Measurements from ENCODE around the gene CPT1A.
"Not testable (repeated sequence)": the region's sequence is repeated elsewhere in the genome, so short reads cannot be mapped to it uniquely, and the experiment has no call there.

The CPT1A gene

GRCh38 chr11:68841718-68842426 is at the start of gene CPT1A:
CPT1A (minus strand) TSS chr11:68841916; CDS start chr11:68815474, 26,442 bp downstream.
- DNase-seq (ENCODE audit: low read depth): no peak

- no peak for DNase-seq (ENCODE audit: low read depth)
These were observed 48.9 kb upstream of the CPT1A start for GRCh38 chr11:68890490-68891231.

- no peak for DNase-seq (ENCODE audit: low read depth)
These were observed 48.3 kb upstream of the CPT1A start for GRCh38 chr11:68889948-68890446.

- not testable (repeated sequence) for DNase-seq (ENCODE audit: low read depth)
These were observed 43.1 kb upstream of the CPT1A start for GRCh38 chr11:68884827-68885226.

GRCh38 chr11:68882391-68882790 is 40.7 kb upstream of the CPT1A start:
- DNase-seq (ENCODE audit: low read depth): no peak

GRCh38 chr11:68881320-68881719 is 39.6 kb upstream of the CPT1A start:
- DNase-seq (ENCODE audit: low read depth): no peak

- DNase-seq (ENCODE audit: low read depth): no peak
These were observed 39.1 kb upstream of the CPT1A start for GRCh38 chr11:68880851-68881250.

DNA sequence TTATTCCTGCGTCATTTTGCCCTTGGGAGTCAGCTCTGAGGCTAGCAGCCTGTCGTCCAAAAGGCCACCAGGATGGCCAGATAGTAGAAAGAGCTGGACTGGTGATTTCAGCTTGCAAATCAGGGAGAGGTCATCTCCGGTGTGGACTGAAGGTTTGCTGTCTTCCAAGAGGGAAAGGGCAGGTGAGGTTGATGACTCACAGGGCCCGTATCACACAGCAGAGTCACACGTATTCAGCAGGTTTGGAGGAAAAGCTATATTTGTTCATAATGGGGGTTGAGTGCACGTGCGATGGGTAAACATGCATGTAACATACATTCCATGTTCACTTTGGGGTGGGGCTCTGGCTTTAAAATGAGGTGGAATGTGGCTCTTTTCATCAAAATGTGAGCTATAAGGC is 36.3 kb upstream of the CPT1A start:
- DNase-seq (ENCODE audit: low read depth): no peak

DNA sequence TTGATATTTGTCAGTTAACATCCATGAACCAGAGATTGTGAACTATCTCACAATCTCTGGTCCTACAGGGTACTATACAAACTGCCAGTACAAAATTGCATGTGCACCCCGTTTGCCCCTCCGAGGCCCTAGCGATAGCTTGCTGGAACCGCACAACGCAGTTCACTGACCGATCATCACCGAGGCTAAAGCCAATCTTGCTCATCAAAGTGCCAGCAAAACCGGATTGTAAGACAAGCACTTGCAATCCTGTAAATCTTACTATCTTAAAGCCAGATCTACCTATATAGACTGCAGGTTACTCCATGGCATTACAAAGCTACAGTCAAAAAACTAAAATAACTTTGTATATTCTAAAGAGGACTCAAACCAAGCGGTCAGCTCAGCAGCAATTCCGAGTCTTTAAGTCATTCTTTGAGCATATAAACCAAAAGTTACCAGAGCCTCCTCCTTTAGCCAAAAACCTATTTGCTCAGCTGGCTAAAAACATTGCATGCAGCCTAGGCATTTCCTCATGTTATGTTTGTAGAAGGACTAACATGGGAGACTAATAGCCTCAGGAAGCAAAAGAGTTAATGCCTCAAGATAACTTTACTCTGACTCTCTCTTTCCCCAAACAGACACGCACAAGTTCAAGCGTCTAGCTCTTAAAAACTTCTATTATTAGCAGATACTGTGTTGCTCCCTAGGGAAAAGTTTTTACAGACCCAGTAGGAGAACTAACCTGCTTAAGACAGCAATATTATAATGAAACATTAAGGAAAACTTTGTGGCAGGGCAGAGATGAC is 30.7 kb upstream of the CPT1A start:
- no peak for DNase-seq (ENCODE audit: low read depth)

GRCh38 chr11:68870470-68870869 is 28.8 kb upstream of the CPT1A start:
- DNase-seq (ENCODE audit: low read depth): no peak

DNA sequence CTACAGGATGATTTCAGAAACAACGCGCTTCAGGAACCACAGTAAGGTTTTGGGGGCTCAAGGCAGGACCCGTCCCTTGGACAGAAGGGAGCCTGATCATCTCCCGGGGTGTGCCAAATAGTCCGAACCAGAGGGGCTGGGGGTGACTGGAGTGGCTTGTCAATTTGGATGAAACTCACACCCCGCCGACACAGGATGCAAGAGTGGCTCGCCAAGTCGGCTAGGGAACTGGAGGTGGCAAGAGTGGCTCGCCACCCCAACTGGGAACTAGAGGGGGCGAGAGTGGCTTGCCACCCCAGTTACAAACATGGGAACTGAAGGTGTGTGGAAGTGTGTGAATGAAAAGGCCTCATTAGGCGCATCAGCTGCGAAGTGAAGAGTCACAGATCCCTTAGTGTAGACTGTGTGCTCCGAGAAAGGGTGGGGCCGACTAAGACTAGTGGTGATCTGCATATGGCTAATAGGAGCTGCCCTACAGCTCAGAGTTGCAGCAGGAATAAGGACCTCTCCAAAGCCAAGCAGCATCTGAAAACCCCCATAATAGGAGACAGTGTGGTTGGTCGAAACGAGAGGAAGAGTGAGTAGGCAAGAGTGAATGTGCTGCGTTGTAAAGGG is 26.6 kb upstream of the CPT1A start:
- DNase-seq (ENCODE audit: low read depth): no peak

GRCh38 chr11:68867066-68867465 is 25.4 kb upstream of the CPT1A start:
- no peak for DNase-seq (ENCODE audit: low read depth)

DNA sequence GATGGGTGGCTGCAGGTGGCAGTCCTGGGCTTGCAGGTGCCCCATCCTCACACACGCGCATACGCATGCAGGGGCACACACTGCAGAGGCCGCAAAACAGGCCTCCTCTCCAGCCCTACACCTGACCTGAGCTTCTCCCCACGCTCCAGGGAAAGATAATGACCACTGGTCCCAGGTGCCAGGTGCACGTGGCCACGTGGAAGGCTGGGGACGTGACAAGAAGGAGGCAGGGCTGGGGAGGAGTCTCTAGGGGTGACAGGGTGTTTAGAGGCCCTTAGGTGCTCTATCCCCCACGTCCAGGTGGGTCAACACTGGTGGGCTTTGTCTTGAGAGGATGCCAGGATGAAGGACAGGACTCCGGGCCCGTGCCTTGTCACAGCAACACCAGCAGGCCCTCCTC is 23.5 kb upstream of the CPT1A start:
- no peak for DNase-seq (ENCODE audit: low read depth)

DNA sequence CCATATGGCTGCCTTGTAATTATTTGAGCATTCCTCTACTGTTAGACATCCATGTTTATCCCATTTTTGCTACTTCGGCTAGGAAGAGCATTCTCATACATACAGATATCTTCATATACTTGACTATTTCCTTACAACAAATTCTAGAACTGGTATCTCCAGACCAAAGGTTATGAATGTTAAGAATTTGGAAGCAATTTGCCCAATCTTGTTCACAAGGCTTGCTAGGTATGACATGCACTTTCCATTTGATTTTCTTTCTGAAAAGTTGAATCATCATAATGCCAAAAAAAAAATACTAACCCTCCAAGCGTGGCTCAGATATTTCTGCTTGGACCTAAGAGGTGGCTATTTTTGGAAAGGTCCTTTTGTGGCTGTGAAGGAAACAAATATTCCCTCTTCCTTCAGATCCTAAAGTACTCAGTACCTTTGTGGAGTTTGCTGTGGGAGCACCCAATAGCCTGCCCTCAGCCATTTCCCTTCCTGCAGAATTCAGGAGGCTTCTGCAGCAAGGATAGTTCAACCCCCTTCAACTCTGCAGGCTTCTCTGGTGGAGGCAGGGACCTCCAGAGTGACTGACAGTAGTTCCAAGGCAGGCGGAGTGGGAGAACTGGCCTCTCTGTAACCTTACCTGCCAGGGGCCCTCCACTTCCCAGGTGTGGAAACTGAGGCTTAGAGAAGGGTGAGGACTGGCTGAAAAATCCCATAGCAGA is 22.0 kb upstream of the CPT1A start:
- no peak for DNase-seq (ENCODE audit: low read depth)

DNA sequence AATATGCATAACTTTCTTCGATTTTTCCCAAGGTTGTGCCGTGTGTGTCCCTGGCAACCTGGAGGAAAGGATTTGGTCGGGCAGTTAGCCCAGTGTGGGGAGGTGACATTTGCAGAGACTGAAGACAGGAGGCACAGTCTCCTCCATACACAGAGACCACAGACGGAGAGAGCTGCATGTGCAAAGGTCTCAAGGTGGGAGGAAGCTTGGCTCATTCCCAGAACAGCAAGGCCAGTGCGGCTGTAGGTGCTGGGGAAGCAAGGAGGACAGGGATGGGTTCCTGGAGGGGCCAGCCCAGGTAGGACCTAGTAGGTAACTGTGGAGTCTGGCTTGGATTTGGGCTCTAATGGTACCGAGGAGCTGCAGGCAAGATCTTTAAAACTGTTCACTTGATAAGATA is 20.7 kb upstream of the CPT1A start:
- DNase-seq (ENCODE audit: low read depth): no peak

DNA sequence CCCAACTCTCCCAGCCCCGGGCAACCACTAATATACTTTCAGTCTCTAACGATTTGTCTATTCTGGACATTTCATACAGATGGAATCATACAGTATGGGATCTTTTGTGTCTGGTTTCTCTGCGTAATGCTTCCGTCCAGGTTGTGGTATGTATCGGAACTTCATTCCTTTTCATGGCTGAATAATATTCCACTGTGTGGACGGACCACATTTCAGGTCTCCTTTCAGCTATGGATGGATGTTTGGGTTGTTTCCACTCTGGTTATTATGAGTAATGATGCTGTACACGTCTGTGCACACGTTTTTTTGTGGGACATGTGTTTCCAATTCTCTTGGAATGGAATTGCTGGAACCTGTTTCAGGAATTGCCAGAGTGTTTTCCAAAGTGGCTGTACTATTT is 17.4 kb upstream of the CPT1A start:
- no peak for DNase-seq (ENCODE audit: low read depth)

- DNase-seq (ENCODE audit: low read depth): no peak
These were observed 15.4 kb upstream of the CPT1A start for GRCh38 chr11:68857037-68857586.

DNA sequence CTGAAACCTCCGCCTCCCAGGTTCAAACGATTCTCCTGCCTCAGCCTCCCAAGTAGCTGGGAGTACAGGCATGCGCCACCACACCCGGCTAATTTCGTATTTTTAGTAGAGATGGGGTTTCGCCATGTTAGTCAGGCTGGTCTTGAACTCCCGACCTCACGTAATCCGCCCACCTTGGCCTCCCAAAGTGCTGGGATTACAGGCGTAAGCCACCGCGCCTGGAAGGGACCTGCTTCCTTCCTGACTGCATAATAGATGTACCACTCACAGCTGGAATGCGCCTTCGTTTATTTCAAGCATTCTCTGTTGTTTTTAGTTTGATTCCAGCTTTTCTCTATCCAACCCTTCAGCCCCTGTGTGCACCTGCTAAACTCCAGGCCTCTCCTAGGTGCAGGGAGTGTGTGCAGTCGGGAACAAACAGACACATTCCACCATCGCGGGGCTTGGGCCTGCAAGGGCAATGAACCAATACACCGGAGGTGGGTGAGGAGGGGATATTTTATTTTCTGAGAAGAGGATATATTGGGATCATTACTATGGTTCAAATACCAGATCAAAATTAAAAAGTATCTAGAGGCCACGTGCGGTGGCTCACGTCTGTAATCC is 14.8 kb upstream of the CPT1A start:
- not testable (repeated sequence) for DNase-seq (ENCODE audit: low read depth)

- no peak for DNase-seq (ENCODE audit: low read depth)
These were observed 13.7 kb upstream of the CPT1A start for GRCh38 chr11:68855205-68855981.

Data from HS-27A (cell line).